ENCODE results near the gene TRMU. TPM values are rescaled to one million over a fixed set of nuclear protein-coding genes. Genes with fewer than 3 reads are reported as not detected.

The TRMU gene
- total and polyA plus RNA-seq, 2 of the 8 experiments (the other 6 are each of a cell fraction or from before 2014, with no cell fraction given): 43.4 to 70.6 TPM

DNA sequence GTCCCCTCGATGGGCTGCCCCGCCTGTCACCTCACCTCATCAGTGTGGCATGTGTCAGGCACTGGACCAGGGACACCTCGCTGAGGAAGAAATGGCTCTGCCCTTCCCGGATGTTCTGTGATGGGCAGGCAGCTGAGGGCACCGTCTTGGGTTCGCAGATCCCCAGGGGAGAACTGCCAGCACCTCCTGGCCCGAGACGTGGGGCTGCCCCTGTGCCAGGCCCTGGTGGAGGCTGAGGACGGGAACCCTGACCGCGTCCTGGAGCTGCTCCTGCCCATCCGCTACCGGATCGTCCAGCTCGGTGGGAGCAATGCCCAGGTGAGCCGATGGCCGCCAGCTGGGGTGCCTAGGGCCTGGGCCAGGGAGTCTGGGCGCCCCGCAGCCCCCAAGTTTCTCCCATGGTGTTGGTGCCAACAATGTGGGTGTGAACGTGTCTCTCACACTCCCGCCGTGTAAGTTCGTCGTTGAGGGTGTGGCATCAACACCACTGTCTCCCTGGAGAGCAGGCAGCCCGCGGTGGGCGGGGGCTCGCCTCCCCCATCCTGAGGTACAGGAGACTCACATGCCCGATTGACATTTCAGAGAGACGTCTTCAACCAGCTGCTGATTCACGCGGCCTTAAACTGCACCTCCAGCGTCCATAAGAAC lies 46.1 kb upstream of the TRMU start (continued):
- TF ChIP-seq, protein P1, sequence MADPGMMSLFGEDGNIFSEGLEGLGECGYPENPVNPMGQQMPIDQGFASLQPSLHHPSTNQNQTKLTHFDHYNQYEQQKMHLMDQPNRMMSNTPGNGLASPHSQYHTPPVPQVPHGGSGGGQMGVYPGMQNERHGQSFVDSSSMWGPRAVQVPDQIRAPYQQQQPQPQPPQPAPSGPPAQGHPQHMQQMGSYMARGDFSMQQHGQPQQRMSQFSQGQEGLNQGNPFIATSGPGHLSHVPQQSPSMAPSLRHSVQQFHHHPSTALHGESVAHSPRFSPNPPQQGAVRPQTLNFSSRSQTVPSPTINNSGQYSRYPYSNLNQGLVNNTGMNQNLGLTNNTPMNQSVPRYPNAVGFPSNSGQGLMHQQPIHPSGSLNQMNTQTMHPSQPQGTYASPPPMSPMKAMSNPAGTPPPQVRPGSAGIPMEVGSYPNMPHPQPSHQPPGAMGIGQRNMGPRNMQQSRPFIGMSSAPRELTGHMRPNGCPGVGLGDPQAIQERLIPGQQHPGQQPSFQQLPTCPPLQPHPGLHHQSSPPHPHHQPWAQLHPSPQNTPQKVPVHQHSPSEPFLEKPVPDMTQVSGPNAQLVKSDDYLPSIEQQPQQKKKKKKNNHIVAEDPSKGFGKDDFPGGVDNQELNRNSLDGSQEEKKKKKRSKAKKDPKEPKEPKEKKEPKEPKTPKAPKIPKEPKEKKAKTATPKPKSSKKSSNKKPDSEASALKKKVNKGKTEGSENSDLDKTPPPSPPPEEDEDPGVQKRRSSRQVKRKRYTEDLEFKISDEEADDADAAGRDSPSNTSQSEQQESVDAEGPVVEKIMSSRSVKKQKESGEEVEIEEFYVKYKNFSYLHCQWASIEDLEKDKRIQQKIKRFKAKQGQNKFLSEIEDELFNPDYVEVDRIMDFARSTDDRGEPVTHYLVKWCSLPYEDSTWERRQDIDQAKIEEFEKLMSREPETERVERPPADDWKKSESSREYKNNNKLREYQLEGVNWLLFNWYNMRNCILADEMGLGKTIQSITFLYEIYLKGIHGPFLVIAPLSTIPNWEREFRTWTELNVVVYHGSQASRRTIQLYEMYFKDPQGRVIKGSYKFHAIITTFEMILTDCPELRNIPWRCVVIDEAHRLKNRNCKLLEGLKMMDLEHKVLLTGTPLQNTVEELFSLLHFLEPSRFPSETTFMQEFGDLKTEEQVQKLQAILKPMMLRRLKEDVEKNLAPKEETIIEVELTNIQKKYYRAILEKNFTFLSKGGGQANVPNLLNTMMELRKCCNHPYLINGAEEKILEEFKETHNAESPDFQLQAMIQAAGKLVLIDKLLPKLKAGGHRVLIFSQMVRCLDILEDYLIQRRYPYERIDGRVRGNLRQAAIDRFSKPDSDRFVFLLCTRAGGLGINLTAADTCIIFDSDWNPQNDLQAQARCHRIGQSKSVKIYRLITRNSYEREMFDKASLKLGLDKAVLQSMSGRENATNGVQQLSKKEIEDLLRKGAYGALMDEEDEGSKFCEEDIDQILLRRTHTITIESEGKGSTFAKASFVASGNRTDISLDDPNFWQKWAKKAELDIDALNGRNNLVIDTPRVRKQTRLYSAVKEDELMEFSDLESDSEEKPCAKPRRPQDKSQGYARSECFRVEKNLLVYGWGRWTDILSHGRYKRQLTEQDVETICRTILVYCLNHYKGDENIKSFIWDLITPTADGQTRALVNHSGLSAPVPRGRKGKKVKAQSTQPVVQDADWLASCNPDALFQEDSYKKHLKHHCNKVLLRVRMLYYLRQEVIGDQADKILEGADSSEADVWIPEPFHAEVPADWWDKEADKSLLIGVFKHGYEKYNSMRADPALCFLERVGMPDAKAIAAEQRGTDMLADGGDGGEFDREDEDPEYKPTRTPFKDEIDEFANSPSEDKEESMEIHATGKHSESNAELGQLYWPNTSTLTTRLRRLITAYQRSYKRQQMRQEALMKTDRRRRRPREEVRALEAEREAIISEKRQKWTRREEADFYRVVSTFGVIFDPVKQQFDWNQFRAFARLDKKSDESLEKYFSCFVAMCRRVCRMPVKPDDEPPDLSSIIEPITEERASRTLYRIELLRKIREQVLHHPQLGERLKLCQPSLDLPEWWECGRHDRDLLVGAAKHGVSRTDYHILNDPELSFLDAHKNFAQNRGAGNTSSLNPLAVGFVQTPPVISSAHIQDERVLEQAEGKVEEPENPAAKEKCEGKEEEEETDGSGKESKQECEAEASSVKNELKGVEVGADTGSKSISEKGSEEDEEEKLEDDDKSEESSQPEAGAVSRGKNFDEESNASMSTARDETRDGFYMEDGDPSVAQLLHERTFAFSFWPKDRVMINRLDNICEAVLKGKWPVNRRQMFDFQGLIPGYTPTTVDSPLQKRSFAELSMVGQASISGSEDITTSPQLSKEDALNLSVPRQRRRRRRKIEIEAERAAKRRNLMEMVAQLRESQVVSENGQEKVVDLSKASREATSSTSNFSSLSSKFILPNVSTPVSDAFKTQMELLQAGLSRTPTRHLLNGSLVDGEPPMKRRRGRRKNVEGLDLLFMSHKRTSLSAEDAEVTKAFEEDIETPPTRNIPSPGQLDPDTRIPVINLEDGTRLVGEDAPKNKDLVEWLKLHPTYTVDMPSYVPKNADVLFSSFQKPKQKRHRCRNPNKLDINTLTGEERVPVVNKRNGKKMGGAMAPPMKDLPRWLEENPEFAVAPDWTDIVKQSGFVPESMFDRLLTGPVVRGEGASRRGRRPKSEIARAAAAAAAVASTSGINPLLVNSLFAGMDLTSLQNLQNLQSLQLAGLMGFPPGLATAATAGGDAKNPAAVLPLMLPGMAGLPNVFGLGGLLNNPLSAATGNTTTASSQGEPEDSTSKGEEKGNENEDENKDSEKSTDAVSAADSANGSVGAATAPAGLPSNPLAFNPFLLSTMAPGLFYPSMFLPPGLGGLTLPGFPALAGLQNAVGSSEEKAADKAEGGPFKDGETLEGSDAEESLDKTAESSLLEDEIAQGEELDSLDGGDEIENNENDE (IDR thresholded peaks at IDR 0.05; ENCODE audit: insufficient replicate concordance, low read length): no peak
- TF ChIP-seq SIRT6 (IDR thresholded peaks at IDR 0.05; ENCODE audit: low read length) (no peak), ZNF274 (IDR thresholded peaks at IDR 0.05; ENCODE audit: borderline replicate concordance, extremely low read depth, low read length) (no peak), POLR2A (IDR thresholded peaks at IDR 0.05; ENCODE audit: control extremely low read depth in 1 of 2, low read depth in 2 of 2, low read length in 2 of 2) (no peak), PHF8 (conservative IDR thresholded peaks at IDR 0.05; ENCODE audit: low read depth, low read length) (no peak), CEBPB (IDR thresholded peaks at IDR 0.05; ENCODE audit: low read depth, low read length) (no peak), RFX5 (IDR thresholded peaks at IDR 0.05; ENCODE audit: borderline replicate concordance, low read depth, low read length) (no peak), BCL11A (IDR thresholded peaks at IDR 0.05; ENCODE audit: low read depth in 2 of 2, low read length in 2 of 2) (no peak), TBP (IDR thresholded peaks at IDR 0.05; ENCODE audit: low read depth, low read length) (no peak), SUZ12 (IDR thresholded peaks at IDR 0.05; ENCODE audit: low read length) (no peak)
- TF ChIP-seq, protein P2, sequence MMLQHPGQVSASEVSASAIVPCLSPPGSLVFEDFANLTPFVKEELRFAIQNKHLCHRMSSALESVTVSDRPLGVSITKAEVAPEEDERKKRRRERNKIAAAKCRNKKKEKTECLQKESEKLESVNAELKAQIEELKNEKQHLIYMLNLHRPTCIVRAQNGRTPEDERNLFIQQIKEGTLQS (IDR thresholded peaks at IDR 0.05; ENCODE audit: insufficient read depth, low read depth, low read length): no peak
